ES-I3 (cell line): Measurements from ENCODE around the gene DCBLD2.

ENCODE experiments used
- H3K36me3 ChIP-seq: 2 replicates; pipeline ENCODE4 v1.6.1; 2013; ENCODE audit warnings: mild to moderate bottlenecking, low read length, control low read depth, moderate library complexity; ENCODE audit not compliant: insufficient read depth
- H3K4me1 ChIP-seq: 2 replicates; pipeline ENCODE4 v1.6.1; 2013; ENCODE audit warnings: mild to moderate bottlenecking, control low read depth, low read length; ENCODE audit not compliant: insufficient read depth
- H3K9ac ChIP-seq: 2 replicates; pipeline ENCODE4 v1.6.1; 2013; ENCODE audit warnings: low read depth, mild to moderate bottlenecking, low read length, moderate library complexity
- H3K9me3 ChIP-seq: 2 replicates; pipeline ENCODE4 v1.6.1; 2013; ENCODE audit warnings: mild to moderate bottlenecking, low read length, moderate library complexity; ENCODE audit not compliant: control insufficient read depth, insufficient read depth

DCBLD2 gene

DNA sequence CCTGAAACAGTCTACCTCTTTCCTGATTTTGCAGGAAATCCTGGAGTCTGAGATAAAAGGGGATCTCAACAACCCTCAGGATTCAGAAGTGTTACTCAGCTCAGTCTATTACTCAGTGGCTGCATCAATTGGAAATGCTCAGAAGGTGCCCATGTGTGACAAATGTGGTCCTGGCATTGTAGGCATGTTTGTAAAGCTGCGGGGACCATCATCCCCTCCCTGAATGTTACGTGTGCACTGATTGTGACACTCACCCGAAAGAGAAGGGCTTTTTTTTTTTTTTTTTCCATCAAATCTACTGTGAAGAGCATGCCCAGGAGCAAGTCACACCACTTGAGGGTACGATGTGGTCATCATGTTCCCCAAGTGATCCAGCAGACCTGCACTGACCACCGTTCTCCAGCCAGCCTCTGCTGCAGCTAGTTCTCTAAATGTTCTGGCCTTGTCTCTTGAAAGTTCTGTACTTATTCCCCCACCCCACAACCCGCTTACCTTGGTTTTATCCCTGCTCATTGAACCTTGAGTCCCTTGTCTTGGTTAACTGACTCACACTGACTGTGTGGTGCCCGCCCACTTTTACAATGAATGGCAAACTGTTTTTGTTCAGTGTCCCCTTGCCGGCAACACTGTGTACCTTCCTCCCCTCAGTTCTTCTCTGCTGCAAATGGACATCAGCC, 118.5 kb downstream of the DCBLD2 start:
- H3K9ac ChIP-seq = no peak overlapping the region
- H3K9me3 ChIP-seq = no peaks in the 10 kb centered on the region
- H3K4me1 ChIP-seq = no peaks in the 10 kb centered on the region
- H3K36me3 ChIP-seq = no peaks in the 10 kb centered on the region

DNA sequence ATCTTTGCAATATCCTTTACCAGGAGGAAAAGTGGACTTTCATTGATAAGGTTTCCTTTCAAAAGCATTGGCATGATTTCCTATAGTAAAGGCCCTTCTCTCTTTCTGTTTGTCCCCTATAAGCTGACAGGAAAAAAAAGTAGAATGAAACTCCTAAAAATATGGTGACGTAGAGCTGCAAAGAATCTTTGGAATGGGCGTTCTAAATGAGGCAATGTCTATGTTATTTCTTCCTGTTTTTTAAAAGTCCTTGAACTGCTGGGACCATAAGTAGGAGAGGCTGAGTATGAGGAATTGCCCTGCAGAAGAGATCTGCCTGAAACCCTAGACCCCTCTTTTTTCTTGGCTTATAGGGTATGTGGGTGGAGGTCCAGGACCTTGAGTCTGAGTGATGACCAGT, 121.2 kb downstream of the DCBLD2 start:
- Histone ChIP-seq H3K36me3 (no peaks in the 10 kb centered on the region), H3K9ac (no peak overlapping the region), H3K4me1 (no peaks in the 10 kb centered on the region), H3K9me3 (no peaks in the 10 kb centered on the region)

DNA sequence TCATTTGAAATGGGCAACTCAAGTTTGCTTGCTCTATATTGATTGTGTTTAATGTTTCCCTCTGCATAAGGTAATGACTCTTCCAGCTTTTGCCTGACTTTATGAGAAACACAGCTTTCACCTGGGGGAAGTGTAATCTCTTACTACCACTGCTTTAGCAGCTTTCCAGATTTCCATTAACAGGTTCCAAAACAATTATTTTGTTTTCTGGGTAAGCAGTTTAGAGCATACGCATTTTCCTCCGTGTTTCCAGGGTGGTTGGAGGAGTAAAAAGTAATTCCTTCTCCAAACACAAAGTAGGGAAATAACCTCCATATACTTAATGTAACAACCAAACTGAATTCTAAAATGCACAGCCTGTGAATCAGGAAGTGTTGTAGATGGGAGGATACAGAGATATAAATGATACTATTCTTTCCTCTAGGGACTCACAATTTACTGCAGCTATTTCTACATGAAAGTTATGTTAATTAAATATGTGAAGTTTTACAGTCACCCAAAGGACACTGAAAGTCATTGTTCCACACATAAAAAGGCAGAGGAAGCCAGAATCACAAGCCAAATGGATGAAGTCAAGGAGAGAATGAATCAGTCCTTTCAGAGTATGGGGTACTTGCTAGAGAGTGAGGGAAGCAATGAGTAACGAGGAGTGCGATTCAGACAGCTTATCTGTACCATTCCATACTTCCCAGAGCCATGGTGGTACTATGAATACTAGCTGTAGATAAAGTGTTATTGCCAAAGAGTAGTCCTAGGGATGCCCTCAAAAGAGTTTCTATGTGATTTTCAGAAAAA, 121.8 kb downstream of the DCBLD2 start:
- no peaks in the 10 kb centered on the region for H3K9me3 ChIP-seq

DNA sequence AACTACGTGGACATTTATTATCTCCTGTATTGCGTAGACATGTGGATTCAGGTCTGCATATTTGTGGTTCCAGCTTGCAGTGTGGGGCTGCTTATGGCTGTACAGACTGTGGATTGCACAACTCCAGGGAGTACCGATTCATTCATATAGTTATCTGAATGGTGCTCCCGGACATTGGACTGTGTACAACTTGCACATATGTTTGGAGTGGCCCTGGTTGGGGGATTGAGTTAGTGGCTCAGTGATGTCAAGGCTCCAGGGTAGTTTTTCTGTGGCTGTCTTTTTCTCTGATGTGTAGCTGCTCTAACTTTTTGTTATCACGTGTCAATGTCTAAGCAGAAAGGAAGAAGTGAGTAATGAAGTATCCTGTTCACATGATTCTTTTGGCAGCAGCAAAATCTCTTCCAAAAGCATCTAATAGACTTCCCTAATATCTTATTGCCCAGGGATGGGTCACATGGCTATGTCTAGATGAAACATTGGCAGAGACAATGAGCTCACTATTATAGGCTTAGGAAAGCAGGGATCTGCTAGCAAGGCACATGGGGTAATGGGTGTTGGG, 122.6 kb downstream of the DCBLD2 start:
- Histone ChIP-seq H3K9me3 (no peaks in the 10 kb centered on the region), H3K9ac (no peak overlapping the region), H3K4me1 (no peaks in the 10 kb centered on the region), H3K36me3 (no peaks in the 10 kb centered on the region)

More for the DNA sequence above, 121.8 kb downstream of the DCBLD2 start:
- Histone ChIP-seq H3K4me1 (no peaks in the 10 kb centered on the region), H3K9ac (no peak overlapping the region), H3K36me3 (no peaks in the 10 kb centered on the region)

DNA sequence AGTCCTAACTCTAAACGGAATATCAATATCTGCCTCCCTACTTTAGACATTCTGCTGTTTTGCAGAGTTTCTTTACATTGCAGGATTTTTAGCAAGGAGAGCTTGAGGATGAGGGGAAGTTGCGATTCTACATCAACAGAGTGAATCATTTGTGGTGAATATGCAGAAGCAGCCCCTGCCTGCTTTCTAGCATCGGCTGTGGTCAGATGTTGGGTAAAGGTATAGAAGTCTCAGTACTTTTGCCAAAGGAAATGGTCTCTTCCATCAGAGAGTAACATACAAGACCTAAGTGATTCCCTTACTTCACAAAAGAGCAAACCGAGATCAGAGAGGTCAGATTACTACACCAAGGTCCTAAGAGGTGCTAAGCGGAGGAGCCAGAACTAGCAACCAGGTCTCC, 123.1 kb downstream of the DCBLD2 start:
- H3K9ac ChIP-seq = no peak overlapping the region
- no peaks in the 10 kb centered on the region for H3K36me3 ChIP-seq
- H3K9me3 ChIP-seq = no peaks in the 10 kb centered on the region
- H3K4me1 ChIP-seq = no peaks in the 10 kb centered on the region

DNA sequence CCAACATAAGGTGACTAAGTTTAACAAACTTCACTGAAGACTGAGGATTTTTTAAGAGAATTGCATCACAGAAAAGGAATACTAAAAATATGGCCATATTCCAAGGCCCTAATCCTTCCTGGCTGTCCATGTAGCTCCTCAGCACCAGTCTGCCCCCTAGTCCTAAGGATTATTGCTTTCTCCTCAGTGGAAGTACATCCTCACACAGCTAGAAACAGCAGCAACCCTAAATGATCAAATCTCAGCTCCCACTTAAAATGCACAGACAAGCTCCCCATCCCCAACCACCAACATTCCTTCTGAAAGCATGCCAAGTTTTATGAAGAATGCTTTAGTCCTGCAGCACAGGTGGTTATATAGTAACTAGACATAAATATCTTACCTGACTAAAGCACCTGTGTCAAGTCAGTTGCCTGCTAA, 123.7 kb downstream of the DCBLD2 start:
- H3K9me3 ChIP-seq = no peaks in the 10 kb centered on the region
- no peak overlapping the region for H3K9ac ChIP-seq
- no peaks in the 10 kb centered on the region for H3K4me1 ChIP-seq
- H3K36me3 ChIP-seq = no peaks in the 10 kb centered on the region

DNA sequence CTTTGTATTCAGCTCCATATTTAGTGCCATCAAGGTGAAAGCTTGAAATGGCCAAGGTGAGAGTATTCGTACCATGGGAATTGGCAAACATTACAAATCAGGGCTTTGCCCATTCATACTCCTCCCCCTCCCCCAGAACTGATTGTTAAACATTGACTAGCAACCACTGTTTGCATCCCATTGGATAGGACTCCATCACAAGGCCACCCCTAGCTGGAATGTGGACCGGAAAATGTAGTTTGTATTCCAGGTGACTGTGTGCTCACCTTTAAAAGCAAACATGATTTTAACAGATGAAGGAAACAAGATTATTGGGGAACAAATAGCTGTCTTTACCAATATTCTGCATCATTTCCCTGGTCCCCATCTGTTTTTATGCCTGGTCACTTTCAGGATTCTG, 124.2 kb downstream of the DCBLD2 start:
- Histone ChIP-seq H3K9ac (no peak overlapping the region), H3K9me3 (no peaks in the 10 kb centered on the region), H3K36me3 (no peaks in the 10 kb centered on the region), H3K4me1 (no peaks in the 10 kb centered on the region)

DNA sequence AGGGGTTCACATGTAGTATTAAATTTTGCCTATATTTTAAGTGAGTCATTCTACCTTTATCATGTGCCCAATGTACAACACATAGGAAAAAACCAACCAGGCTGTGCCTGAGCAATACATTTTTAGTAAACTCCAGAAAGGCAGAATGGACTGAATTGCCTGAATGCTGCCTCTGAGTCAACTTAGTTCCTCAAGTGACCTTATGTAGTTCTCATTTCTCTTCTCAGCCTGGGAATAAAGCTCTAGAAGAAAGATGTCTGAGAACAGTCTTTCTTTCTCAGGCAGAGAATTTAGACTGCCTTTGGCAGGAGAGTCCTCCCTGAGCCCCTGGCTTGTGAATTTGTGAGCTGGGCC, 125.4 kb downstream of the DCBLD2 start:
- no peaks in the 10 kb centered on the region for H3K9me3 ChIP-seq
- no peak overlapping the region for H3K9ac ChIP-seq
- H3K36me3 ChIP-seq = no peaks in the 10 kb centered on the region
- H3K4me1 ChIP-seq = no peaks in the 10 kb centered on the region

DNA sequence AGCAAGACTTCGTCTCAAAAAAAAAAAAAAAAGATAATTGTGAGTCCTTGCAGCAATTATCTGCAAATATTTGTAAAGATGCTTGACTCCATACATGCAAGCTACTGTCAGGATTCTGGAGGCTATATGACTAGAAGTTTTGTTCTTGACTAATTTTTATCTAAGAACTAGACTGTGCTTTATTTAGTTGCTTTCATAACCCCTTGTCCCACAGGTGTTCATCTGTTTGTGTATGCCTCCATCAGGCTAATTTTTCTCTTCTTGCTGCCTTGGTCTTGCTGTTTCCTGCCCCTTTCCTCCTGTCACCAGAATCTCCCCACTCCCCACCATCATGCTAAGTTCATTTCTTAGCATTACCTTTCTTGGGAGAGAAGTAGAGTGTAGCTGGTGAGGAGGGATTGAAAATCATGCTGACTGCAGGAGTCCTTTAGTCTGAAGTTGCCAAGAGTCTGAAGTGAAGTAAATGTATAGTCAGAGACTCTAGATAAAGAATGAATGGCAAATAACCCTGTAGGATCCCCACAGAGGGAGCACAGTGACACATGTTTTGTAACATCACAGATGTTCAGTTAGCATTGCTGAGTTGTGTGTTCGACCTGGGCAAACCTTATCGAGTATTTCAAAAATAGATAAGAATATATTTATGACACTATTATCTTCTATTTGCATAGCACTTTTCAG, 125.9 kb downstream of the DCBLD2 start:
- Histone ChIP-seq H3K9ac (no peak overlapping the region), H3K36me3 (no peaks in the 10 kb centered on the region)

DNA sequence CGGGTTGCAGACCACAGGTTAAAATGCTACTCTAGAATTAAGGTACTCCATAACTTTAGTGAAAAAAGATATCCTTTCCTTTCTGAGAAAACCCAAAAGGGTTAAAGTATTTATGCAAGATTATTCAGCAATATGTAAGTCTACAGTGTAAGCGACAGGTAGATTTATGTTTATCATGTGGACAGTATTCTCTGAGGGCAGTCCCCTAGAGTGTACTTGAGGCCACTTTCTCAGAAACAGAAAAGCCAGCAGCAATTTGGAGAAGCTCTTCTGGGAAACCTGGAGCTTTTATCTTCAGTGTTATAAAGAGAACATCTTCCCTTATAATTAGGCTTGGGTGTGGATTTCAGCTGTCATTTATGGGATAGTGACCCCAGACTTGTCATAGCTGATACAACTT, 129.5 kb downstream of the DCBLD2 start:
- no peaks in the 10 kb centered on the region for H3K36me3 ChIP-seq
- H3K4me1 ChIP-seq = no peaks in the 10 kb centered on the region; the same call in 1 of the 2 replicates
- H3K9me3 ChIP-seq = no peaks in the 10 kb centered on the region
- H3K9ac ChIP-seq = no peak overlapping the region

More for the DNA sequence above, 125.9 kb downstream of the DCBLD2 start:
- no peaks in the 10 kb centered on the region for H3K9me3 ChIP-seq
- no peaks in the 10 kb centered on the region; the same call in 1 of the 2 replicates for H3K4me1 ChIP-seq

DNA sequence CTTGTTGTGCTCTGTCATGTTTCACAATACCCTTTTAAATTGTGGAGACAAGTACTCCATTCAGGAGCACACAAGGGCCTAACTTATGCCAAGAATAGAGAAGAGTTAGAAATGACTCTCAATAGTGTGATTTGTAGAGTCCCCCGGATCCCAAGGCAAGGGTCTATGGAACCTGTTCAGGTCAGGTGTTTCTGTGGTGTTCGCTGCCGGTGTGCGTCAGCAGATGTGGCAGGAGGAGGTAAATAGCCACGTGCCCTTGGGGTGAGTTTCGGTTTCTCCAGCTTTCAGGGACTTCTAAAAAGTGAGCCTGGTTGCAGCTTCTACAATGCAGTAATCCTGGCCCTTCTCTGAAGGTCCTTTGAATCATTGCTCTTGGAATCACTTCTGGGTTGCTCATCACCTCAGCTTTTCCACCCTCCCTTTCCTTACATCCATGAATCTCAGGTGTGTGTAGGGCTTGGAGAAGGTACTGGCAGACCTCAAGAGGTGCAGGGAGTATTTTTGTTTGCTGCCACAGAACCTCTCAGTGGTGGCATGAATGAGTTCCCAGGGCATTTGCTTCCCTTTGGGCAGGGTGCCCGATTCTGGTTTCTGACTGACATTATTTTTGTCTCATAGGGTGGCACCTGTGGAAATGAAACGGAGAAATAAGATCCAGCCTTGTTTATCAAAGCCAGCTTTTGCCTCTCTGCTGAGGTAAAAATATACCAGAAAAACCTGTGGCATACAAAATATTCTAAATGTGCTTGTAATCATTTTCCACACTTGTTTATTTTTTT, 131.0 kb downstream of the DCBLD2 start:
- Histone ChIP-seq H3K9ac (no peak overlapping the region), H3K4me1 (no peaks in the 10 kb centered on the region; the same call in 1 of the 2 replicates), H3K36me3 (no peaks in the 10 kb centered on the region), H3K9me3 (no peaks in the 10 kb centered on the region)

DNA sequence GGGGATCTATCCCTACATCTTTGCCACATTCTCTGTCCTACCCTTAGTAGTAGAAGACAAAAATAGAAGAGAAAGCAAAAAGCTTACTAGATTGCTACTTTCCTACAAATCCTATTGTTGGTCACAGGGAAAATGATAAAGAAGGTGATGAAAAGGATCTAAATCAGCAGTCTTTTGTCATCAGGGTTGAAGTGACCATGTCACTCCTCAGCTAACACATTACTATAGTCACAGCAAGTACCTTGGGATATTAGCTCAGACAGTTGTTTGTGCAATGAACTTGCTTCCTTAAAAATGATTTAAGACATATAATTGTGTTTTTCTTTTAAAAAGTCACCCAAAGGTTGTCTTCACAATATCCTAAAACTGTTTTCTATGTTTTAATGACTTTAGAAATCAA, 132.0 kb downstream of the DCBLD2 start:
- Histone ChIP-seq H3K9me3 (no peaks in the 10 kb centered on the region), H3K36me3 (no peaks in the 10 kb centered on the region), H3K4me1 (no peaks in the 10 kb centered on the region; the same call in 1 of the 2 replicates), H3K9ac (no peak overlapping the region)

DNA sequence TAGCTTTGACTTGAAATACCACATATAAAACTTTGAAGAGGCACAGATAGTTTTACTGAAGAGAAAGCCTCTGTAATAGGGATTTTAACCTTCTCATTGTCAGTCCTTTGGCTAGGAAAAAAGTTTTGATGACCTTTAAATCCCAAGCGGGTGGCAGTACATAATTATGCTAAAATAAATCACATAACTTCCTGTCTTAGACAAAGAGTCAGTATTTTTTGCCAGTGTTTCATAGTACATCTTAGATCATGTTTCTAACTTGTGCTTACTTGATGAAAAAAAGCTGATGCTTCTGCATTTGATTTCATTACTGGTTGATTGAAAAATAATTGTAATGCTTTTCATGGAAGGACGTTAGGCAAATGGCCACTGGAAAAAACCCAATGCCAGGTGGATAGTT, 132.5 kb downstream of the DCBLD2 start:
- Histone ChIP-seq H3K9ac (no peak overlapping the region), H3K9me3 (no peaks in the 10 kb centered on the region), H3K4me1 (no peaks in the 10 kb centered on the region; the same call in 1 of the 2 replicates), H3K36me3 (no peaks in the 10 kb centered on the region)

DNA sequence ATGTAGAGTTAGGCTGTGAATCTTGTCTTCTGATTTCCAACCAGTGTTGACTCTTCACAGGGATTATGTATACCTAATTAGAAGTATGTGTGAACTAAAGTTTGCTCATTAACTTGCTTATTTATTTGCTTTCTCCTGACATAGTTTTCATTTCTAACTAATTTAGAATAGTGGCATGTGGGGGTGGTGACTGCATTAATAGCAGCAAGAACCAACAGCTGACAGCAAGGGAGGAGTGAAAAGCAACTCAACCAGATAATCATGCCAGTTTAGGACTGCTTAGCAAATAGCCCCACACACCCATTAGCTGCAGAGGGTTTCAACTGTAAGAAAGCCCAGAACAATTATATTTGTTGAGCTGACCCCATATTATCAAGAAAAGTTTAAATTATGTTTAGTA, 134.6 kb downstream of the DCBLD2 start:
- Histone ChIP-seq H3K9me3 (no peaks in the 10 kb centered on the region), H3K4me1 (no peaks in the 10 kb centered on the region; the same call in 1 of the 2 replicates), H3K36me3 (no peaks in the 10 kb centered on the region), H3K9ac (no peak overlapping the region)
